ENCODE measurements around the gene GPR55.

GPR55 gene

DNA sequence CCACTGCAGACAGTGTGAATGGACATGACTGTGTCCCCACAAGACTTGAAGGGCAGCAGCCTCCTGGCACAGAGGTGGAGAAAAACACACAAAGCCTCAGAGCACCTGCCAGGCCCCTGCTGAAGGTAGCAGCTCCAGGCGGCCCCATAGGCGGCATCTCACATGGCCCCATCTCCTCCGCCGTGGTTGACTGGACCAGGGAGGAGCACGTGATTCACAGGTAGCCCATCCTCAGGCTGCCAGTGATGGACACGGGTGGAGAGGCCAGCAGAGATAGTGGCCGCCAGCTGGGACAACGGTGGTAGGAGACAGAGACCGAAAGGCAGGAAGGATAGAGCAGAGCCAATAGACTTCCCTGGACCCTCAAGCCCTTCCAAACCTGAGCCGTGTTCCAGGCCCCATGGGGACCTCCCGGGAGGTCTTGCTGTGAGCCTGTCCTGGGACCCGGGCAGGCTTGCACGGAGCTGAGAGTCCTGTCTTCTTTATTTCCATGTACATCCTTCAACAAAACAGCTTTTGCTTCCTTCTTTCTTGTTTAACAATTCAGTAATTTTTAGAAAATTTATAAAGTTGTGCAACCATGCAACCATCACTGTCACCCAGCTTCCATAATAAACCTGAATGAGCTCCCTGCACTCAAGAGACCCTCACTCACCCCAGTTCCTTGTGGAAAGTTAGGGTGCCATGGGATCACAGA lies 26.9 kb downstream of the GPR55 start:
- Histone ChIP-seq H3K4me3 (ENCODE audit: low read depth, low read length) (no peak overlapping the region), H3K27me3 (ENCODE audit: insufficient read depth, low read length) (peaks cover 75% of the 10 kb centered on the region), H3K79me2 (ENCODE audit: control insufficient read depth, insufficient read depth, low read length, unreplicated experiment) (no peaks in the 10 kb centered on the region), H2AFZ (ENCODE audit: low read length, unreplicated experiment) (no peak overlapping the region), H3K36me3 (ENCODE audit: insufficient read depth, low read length) (no peaks in the 10 kb centered on the region), H3K4me1 (ENCODE audit: control insufficient read depth, insufficient read depth, low read length, unreplicated experiment) (no peaks in the 10 kb centered on the region), H3K27ac (ENCODE audit: low read depth, low read length) (no peak overlapping the region)

DNA sequence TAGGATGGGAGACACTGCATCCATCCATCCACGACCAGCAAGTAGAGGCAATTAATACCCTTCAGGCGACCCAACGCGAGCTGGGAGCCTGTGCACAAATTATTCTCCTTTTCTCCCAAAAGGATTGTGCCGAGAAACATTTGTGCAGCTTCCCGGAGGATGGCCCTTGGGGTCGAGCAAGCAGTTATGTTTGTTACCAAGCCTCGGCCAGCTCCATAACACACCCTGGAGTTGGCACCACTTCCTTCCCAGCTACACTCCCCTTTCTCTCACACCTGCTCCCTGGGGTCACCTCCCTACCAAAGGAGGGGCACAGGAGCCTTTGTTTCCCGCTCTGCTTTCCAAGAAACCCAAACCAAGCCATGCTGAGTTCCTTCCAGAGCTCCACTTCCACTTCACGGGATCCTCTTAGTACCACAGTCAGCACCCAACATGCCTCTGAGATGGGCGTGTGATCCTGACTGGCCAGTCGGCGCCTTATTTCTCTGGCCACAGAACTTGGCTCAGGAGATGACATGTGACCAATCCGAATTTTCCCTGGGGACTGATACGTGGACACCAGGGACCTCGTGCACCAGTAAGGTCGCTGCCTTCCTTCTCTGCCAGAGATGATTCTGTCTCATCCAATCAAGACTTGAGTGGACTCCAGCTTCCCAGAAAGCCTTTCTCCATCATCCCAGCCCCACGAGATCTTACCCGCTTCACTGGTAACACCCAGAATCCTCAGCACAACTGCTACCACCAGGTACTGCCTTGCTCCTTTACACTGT lies 28.5 kb downstream of the GPR55 start:
- H2AFZ ChIP-seq (ENCODE audit: low read length, unreplicated experiment): no peak overlapping the region
- peaks cover 91% of the 10 kb centered on the region for H3K27me3 ChIP-seq (ENCODE audit: insufficient read depth, low read length)
- H3K4me3 ChIP-seq (ENCODE audit: low read depth, low read length): no peak overlapping the region
- H3K27ac ChIP-seq (ENCODE audit: low read depth, low read length): no peak overlapping the region
- H3K36me3 ChIP-seq (ENCODE audit: insufficient read depth, low read length): no peaks in the 10 kb centered on the region
- no peaks in the 10 kb centered on the region for H3K4me1 ChIP-seq (ENCODE audit: control insufficient read depth, insufficient read depth, low read length, unreplicated experiment)
- no peaks in the 10 kb centered on the region for H3K79me2 ChIP-seq (ENCODE audit: control insufficient read depth, insufficient read depth, low read length, unreplicated experiment)

DNA sequence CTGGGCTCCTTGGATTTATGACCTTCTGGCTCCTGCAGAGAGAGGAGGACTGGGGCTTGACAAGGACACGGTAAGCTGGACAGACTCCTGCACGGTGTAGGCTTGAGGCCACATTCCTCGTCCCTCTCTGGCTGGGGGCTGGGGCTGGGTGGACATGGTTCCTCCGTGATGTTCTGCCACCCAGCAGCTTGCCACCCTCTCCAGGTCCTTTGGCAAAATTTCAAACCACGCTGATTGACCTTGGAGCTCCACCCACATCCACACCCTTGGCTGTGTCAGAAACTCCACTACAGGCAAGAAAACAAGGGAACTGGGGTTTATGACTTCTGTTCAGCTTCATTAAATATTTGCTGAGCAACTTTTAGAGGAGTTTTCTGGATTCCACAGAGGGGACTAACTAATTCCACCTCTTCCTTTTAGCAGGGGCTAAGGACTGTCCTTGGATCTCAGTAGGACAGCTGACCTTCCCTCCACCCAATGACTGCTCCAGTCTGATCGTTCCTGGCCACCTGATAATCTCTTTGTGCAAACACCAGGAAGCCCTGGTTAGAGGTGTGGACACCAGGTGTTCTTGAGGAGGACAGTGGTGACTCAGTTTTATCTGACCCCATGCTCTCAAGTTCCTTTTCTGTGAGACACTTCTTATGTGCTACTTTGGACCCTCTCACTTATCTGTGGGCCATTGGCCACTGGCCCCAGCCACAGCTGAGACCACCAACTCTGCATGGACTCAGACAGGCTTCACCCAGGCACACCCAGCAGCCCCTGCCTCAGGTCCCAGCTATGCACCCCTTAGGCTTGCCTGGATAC lies 29.3 kb downstream of the GPR55 start:
- no peaks in the 10 kb centered on the region for H3K79me2 ChIP-seq (ENCODE audit: control insufficient read depth, insufficient read depth, low read length, unreplicated experiment)
- no peak overlapping the region for H3K4me3 ChIP-seq (ENCODE audit: low read depth, low read length)
- peaks cover 87% of the 10 kb centered on the region for H3K27me3 ChIP-seq (ENCODE audit: insufficient read depth, low read length)
- no peaks in the 10 kb centered on the region for H3K4me1 ChIP-seq (ENCODE audit: control insufficient read depth, insufficient read depth, low read length, unreplicated experiment)
- no peaks in the 10 kb centered on the region for H3K36me3 ChIP-seq (ENCODE audit: insufficient read depth, low read length)
- H3K27ac ChIP-seq (ENCODE audit: low read depth, low read length): no peak overlapping the region
- no peak overlapping the region for H2AFZ ChIP-seq (ENCODE audit: low read length, unreplicated experiment)

DNA sequence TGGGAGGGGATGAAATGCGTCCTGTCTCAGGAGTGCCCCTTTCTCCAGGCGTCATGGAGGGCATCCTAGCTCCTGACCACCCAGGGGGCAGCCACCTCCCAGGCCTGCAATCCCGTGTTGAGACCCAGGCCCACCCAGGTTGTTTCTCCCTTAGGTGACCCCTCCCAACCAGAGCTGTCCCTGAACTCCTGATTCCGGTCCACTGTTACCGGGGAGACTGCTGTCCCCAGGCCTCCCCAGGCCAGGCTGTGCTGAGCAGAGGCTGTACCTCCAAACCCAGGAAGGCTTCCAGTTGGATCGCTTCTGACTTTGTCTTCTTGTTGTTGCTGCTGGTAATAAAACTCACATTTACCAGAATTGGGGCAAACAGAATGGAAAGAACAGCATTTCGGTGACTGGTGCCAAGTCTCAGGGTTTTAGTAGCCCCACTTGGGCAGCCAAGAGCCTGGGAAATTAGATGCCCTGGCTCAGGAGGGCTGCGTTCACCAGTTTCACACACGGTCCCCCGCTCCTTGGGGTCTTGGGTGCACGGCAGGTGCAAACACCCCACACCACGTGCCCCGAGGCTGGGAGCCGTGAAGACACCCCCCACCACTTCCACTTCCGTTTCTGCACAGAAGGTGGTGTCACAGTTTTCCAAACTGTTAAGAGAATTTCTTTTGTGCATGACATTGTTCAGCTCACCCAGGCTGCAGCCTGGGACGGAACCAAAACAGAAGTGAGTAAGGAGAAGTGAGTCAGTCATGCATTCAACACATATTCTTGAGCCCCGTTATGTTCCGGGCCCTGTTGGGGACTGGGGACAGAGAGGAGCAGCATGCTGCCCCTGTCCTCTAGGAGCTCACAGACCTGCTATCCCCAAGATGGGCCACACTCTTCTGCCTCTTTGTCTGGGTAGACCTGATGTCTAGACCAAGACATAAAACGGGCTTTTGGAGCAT lies 30.9 kb downstream of the GPR55 start:
- peaks cover 88% of the 10 kb centered on the region for H3K27me3 ChIP-seq (ENCODE audit: insufficient read depth, low read length)
- no peaks in the 10 kb centered on the region for H3K36me3 ChIP-seq (ENCODE audit: insufficient read depth, low read length)
- no peak overlapping the region for H3K27ac ChIP-seq (ENCODE audit: low read depth, low read length)
- no peak overlapping the region for H2AFZ ChIP-seq (ENCODE audit: low read length, unreplicated experiment)
- no peak overlapping the region for H3K4me3 ChIP-seq (ENCODE audit: low read depth, low read length)
- H3K4me1 ChIP-seq (ENCODE audit: control insufficient read depth, insufficient read depth, low read length, unreplicated experiment): no peaks in the 10 kb centered on the region
- H3K79me2 ChIP-seq (ENCODE audit: control insufficient read depth, insufficient read depth, low read length, unreplicated experiment): no peaks in the 10 kb centered on the region

DNA sequence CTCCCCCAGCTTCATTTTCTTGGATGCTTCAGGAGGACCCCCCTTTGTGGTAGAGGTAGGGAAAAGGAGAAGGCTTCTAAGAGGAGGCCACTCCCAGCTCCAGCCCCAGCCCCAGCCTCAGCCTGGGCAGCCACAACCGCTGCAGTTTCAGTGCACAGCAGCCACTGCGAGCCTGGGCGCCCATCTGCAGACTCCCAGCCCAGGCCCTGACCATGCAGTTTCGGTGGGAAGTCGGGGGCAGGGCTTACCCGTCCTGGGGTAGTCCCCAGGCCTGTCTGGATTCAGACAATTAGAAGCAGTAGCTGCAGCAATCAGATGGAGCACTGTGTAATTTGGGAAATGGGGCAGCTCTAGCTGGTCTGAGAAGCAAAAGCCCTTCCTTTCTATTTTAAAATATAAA lies 31.7 kb downstream of the GPR55 start:
- H3K79me2 ChIP-seq (ENCODE audit: control insufficient read depth, insufficient read depth, low read length, unreplicated experiment): no peaks in the 10 kb centered on the region
- H3K36me3 ChIP-seq (ENCODE audit: insufficient read depth, low read length): no peaks in the 10 kb centered on the region
- no peak overlapping the region for H3K27ac ChIP-seq (ENCODE audit: low read depth, low read length)
- no peak overlapping the region for H3K4me3 ChIP-seq (ENCODE audit: low read depth, low read length)
- H3K4me1 ChIP-seq (ENCODE audit: control insufficient read depth, insufficient read depth, low read length, unreplicated experiment): no peaks in the 10 kb centered on the region
- peaks cover 84% of the 10 kb centered on the region for H3K27me3 ChIP-seq (ENCODE audit: insufficient read depth, low read length)
- no peak overlapping the region for H2AFZ ChIP-seq (ENCODE audit: low read length, unreplicated experiment)

DNA sequence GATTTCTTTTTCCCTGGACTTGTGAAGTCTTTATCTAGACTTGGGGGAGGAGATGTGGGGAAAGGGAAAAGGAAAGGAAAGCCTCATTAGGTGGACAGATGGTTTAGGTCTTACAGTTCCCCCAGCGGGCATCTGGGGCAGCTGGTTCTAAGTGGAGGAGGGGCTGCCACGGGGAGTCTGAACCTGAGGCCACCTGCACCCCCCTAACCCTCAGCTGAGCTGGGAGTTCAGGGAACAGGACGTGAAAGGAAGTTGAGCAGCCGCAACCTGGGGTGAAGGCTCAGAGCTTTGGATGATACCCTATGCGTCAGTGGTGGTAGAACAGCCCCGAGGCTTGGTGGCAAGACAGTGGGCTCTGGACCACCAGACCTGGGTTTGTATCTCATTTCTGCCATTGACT lies 33.5 kb downstream of the GPR55 start:
- Histone ChIP-seq H3K27ac (ENCODE audit: low read depth, low read length) (no peak overlapping the region), H3K4me3 (ENCODE audit: low read depth, low read length) (no peak overlapping the region), H3K27me3 (ENCODE audit: insufficient read depth, low read length) (peaks cover 68% of the 10 kb centered on the region), H3K36me3 (ENCODE audit: insufficient read depth, low read length) (no peaks in the 10 kb centered on the region), H2AFZ (ENCODE audit: low read length, unreplicated experiment) (no peak overlapping the region), H3K4me1 (ENCODE audit: control insufficient read depth, insufficient read depth, low read length, unreplicated experiment) (no peaks in the 10 kb centered on the region), H3K79me2 (ENCODE audit: control insufficient read depth, insufficient read depth, low read length, unreplicated experiment) (no peaks in the 10 kb centered on the region)

DNA sequence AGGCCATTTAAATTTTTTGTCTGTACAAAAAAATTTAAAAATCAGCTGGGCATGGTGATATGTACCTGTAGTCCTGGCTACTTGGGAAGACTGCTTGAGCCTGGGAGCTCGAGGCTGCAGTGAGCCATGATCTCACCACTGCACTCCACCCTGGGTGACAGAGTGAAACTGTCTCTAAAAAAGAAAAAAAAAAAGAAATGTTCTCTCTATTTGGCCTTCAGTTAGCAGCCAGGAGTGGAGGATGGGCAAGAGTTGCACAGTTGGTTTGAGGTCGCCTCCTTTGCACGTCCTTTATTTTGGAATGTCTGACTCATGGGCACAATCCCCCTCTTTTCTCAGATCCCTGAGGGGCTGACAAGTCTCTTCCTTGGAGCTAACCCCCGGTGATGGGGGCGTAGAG lies 34.0 kb downstream of the GPR55 start:
- H3K79me2 ChIP-seq (ENCODE audit: control insufficient read depth, insufficient read depth, low read length, unreplicated experiment): no peaks in the 10 kb centered on the region
- peaks cover 64% of the 10 kb centered on the region for H3K27me3 ChIP-seq (ENCODE audit: insufficient read depth, low read length)
- no peak overlapping the region for H3K4me3 ChIP-seq (ENCODE audit: low read depth, low read length)
- no peaks in the 10 kb centered on the region for H3K36me3 ChIP-seq (ENCODE audit: insufficient read depth, low read length)
- H3K27ac ChIP-seq (ENCODE audit: low read depth, low read length): no peak overlapping the region
- no peak overlapping the region for H2AFZ ChIP-seq (ENCODE audit: low read length, unreplicated experiment)
- no peaks in the 10 kb centered on the region for H3K4me1 ChIP-seq (ENCODE audit: control insufficient read depth, insufficient read depth, low read length, unreplicated experiment)

DNA sequence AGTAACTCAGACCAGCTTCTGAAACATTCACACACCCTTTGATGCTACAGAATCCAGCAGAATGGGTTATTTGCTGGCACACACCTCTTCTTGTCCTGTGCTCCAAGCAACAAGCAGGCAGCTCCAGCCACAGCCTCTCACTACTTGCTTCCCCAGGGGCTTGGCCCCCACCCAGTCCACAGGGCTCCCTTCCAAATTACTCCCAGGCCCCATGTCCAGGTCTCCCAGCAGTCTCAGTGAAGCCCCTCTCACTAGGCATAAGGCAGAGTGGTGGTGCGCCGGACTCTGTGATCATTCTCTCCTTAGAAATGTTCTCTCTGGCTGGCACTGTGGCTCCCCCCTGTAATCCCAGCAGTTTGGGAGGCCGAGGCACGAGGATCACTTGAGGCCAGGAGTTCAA lies 34.4 kb downstream of the GPR55 start:
- Histone ChIP-seq H2AFZ (ENCODE audit: low read length, unreplicated experiment) (no peak overlapping the region), H3K36me3 (ENCODE audit: insufficient read depth, low read length) (no peaks in the 10 kb centered on the region), H3K27me3 (ENCODE audit: insufficient read depth, low read length) (peaks cover 60% of the 10 kb centered on the region), H3K79me2 (ENCODE audit: control insufficient read depth, insufficient read depth, low read length, unreplicated experiment) (no peaks in the 10 kb centered on the region), H3K4me1 (ENCODE audit: control insufficient read depth, insufficient read depth, low read length, unreplicated experiment) (no peaks in the 10 kb centered on the region), H3K4me3 (ENCODE audit: low read depth, low read length) (no peak overlapping the region), H3K27ac (ENCODE audit: low read depth, low read length) (no peak overlapping the region)

DNA sequence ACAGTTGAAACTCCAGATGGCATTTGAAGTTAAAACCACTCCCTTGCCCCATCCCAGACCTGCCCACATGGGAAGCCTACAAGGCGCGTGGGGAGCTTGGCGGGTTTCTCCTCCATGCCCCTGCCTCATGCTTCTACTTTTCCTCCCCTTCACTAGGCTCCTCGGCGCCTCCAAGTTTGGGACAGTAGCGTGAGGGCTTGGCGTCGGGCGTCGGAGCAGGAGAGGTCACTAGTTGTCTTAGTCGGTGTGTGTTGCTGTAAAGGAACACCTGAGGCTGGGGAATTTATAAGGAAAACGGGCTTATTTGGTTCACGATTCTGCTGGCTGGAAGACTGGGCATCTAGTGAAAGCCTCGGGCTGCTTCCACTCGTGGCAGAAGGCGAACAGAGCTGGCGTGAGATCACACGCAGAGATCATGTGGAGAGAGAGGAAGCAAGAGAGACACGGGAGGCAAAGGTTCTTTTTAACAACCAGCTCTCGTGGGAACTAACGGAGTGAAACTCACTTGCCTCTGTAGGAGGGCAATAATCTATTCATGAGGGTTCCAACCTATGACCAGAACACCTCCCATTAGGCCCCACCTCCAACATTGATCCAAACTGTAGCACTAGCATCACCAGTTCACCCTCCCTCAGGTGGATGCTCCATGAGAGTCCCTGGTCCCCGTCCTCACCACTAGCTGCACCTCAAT lies 35.0 kb downstream of the GPR55 start:
- no peak overlapping the region for H3K4me3 ChIP-seq (ENCODE audit: low read depth, low read length)
- no peak overlapping the region for H3K27ac ChIP-seq (ENCODE audit: low read depth, low read length)
- H2AFZ ChIP-seq (ENCODE audit: low read length, unreplicated experiment): no peak overlapping the region
- no peaks in the 10 kb centered on the region for H3K36me3 ChIP-seq (ENCODE audit: insufficient read depth, low read length)
- H3K4me1 ChIP-seq (ENCODE audit: control insufficient read depth, insufficient read depth, low read length, unreplicated experiment): no peaks in the 10 kb centered on the region
- peaks cover 55% of the 10 kb centered on the region for H3K27me3 ChIP-seq (ENCODE audit: insufficient read depth, low read length)
- no peaks in the 10 kb centered on the region for H3K79me2 ChIP-seq (ENCODE audit: control insufficient read depth, insufficient read depth, low read length, unreplicated experiment)
